Activated CD4-positive, CD25-positive, alpha-beta regulatory T cell treated with anti-CD3 and anti-CD28 coated beads, Interleukin-2, amount 50 U/mL, for 72 hours (primary cell): Measurements from ENCODE around the gene PCED1A.
"Not testable (repeated sequence)": the region's sequence is repeated elsewhere in the genome, so short reads cannot be mapped to it uniquely, and the experiment has no call there.

Experiments used
- DNase-seq: peaks from one replicate; pipeline ENCODE4 v3.0.0; 2021

The PCED1A gene

DNA sequence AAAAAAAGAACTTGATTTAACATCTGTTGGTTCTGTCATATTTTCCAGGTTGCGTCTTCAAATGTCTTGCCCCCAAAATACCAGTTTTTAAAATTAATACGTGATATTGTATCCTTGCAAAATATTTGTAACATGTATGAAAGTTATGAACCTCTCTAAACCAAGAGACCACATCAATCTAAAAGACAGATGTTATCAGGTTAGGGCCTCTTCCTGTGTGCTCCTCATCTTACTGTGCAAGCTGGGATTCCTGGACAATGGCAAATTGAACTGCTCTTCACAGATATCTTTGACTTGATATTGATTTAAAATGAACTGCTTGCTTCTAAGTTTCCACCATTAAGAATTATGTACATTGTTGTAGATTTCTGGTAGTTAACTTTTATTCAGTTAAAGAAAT is 14.7 kb downstream of the PCED1A start:
- DNase-seq: no peak

DNA sequence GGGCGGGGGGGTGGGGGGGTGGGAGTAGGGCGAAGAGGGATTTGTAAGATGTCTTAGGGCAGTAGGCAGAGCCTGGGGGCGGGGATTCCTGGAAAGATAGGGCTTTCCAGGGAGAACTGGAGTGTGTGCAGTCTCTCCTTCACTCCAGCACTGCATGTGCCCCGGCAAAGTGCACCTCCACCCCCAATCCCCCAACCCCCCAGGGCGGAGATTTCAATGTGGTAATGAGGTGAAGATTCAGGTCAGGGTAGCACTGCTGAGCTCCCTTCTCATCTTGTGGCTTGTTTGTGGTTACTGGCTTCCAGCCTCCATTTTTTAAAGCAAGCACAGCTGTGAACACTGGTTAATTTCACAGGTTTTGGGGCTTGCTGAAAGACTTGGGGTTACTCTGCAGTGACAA is 18.4 kb downstream of the PCED1A start:
- DNase-seq: no peak

DNA sequence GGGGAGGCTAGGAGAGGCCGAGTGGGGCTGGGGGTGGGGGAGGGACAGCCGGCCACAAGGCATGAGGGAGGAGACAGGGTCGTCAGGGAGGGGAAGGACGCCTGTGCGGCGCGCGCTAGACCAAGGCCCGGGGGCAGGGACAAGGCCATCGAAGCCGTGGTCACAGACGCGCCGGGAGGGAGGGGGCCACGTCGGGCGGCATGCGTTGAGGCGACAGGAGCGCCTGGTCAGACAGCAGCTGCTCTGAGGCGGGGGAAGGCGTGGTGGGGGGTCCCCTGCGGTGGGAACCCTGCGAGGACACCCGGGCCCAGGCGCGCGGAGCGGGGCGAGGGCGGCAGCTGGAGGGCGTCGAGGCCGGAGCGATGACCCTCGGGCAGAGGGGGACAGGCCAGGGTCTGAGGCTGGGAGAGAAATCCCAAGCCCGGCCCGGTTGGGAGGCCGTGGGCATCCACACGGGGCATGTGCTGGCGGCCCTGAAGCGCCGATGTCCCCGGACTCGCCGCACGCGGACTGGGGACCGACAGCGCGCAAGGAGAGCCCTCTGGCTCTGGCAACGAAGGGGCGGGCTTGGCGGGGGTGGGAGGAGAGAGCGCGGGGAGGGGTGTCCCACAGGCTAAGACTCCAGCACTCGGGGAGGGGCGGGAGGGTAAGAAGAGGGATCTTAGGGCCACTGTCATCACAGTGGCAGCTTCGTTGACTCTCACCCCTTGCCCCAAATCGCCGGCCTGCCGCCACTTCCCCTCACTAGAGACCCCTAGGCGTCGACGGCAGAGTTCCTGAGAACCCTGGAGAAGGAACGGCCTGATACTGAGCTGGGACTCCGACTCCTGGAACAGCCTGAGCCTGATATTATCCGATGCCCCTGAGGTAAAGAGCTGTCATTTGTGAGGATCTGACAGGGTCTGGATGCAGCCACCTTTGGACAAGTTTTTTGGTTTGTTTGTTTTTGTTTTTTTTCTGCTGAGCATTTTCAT is 19.3 kb downstream of the PCED1A start:
- DNase-seq: no peak

DNA sequence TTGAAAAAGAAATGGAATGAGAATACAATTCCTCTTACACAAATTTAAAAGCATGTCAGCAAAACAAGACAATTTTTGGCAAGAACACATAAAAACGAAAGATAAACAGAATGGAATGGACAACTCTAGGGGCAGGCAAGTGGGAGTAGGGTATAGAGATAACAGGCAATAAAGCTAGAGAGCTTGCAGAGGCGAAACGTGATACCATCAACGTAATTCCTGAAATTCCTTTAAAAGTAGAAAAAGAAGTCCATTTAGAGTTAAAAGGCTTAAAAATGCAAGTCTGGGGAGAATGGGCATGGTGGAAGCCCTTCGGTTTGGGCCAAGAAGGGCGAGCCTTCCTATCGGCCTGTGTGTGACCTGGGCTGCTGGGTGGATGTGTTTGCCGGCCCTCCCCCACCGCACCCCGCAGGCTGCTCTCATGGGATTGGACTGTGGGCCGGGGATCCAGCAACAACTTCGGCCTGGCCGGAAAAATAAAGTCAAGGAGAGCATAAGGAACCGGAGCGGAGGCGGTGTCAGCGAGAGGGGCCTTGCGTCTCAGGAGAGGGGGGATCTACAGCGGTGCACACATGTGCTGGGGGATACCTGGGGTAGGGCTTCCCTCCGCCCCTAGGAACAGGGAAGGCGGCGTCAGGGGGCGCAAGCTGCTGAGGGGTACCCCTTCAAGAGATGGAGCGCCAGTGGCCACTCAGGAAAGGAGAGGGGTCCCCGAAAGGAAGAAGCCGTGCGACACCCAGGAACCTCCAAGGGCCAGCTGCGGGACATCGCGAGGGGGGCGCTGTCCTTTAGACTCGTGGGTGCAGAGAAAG is 20.2 kb downstream of the PCED1A start:
- no peak for DNase-seq

DNA sequence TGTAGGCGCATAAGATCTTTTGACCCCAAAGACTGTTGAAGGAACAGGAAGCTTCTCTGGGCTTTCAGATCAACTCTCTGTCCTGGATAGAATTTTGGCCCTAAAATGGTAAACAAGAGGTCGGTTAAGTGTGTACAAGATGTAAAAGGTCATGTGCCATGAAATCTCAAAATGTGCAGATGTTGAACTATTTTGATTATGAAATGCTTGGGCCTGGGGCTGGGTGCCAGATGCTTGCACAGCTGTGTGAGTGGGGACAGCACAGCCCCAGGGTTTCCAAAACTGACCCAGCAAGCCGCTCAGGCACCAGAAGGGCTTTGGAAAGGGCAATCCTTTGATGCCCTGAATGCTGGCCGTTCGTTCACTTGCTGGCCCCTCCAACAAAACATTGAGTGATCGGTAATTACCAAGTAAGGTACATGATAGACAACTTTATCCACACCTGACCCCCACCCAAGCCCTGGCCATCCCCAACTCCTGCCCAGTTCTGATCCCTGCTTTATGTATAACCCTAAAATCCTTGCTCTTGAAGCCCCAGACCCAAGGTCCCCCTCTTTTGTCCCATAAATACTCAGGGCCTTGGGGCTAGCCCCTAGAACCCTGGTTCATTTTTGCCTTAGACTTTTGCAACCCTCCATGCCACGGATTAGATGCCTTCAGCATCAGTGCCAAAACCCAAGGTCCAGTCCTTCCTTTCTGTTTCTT is 22.4 kb downstream of the PCED1A start:
- no peak for DNase-seq

DNA sequence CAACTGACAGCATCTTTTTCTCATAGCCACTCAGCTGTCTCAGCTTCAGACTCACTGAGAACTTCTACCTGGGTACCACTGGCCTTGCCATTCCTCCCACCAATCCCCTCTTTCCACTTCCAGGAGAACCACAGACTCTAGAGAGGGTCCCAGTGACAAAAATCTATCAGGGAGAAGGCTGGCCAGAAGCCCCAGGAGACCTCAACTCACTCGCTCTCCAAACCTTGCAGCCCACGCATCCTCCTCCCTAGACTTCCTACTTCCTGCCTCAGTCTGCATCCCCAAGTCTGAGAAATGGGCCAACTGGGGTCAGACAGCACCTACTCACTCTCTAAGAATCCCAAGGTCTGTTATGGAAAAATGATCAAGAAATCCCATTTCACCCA is 23.1 kb downstream of the PCED1A start:
- peak; percentile 6 for DNase-seq

DNA sequence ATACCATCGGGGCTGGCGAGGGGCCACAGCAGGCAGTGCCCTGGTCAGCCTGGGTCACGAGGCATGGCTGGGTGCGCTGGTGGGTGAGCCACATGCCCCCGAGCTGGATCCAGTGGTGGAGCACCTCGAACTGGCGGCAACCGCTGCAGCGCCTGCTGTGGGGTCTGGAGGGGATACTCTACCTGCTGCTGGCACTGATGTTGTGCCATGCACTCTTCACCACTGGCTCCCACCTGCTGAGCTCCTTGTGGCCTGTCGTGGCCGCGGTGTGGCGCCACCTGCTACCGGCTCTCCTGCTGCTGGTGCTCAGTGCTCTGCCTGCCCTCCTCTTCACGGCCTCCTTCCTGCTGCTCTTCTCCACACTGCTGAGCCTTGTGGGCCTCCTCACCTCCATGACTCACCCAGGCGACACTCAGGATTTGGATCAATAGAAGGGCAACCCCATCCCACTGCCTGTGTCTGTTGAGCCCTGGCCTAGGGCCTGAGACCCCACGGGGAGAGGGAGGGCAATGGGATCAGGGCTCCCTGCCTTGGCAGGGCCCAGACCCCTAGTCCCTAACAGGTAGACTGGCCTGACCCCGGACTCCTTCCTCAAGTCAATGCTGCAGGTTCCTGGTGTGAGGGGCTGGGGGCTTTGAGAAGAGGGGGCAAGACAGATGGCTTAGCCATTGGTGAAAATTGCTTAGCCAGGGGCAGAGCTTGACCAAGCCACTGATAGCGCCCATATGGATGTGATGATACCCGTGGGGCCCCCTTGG is 23.7 kb downstream of the PCED1A start:
- DNase-seq: no peak

DNA sequence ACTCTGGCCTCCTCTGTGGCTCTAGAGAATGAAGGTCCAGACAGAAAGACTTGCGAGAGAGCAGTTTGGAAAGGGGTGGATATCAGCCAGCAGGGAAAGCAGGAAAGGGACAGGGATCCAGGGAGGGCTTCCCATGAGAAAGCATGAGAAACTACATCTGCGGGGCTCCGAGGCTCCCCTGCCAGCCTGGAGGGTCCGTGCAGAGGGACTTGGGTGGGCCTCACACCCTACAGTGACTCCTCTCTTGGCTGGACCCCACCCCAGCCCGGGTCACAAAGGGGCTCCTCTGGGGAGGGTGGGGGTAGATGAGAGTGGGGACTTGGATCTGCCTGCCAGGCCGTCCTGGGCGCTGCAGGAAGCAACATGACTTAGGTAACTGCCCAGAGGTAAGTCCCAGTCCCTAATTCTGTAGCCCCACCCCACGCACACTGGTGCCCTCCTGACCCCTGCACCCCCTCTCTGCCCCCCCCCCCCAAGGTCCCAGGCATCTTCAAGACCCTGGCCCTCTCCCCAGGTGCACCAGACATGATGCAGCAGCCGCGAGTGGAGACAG is 24.3 kb downstream of the PCED1A start, which contains the start of gene TMEM239:
TMEM239 (plus strand) TSS at position 335 of the 553 bp plus-strand sequence; CDS start at position 526, 191 bp downstream.
- no peak for DNase-seq

DNA sequence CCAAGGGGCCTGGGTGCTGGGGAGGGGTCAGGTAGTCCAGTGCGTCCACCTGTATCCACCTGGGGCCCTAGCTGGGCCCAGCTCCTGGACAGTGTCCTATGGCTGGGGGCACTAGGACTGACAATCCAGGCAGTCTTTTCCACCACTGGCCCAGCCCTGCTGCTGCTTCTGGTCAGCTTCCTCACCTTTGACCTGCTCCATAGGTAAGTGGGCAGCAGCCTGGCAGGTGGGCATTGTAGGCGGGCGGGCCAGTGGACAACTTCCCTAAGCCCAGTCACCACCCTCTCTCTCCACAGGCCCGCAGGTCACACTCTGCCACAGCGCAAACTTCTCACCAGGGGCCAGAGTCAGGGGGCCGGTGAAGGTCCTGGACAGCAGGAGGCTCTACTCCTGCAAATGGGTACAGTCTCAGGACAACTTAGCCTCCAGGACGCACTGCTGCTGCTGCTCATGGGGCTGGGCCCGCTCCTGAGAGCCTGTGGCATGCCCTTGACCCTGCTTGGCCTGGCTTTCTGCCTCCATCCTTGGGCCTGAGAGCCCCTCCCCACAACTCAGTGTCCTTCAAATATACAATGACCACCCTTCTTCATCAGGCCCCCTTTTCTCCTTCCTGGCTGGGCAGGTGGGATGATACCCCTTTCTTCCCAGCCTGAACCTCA is 25.1 kb downstream of the PCED1A start:
- DNase-seq: no peak

DNA sequence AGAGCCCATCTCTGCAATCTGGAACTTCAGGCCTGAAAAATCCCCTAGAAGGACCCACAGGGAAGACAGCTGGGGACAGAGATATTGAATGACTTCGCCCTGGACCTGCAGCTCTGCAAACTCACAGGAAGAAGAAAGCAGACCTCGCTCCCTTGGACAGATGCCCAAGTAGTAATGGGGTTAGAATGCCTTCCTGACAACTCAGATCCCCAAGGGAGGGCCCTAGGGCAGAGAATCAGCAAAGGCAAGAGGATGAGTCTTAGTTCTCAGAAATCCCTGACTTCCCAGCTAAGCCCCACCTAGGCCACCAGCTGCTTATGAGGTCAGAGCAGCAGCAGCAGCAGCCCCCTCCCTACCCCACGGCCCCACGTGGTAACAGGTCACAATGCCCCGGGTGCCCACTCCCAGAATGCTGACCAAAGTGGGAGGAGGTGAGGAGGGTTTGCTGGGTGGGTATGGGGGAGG is 25.8 kb downstream of the PCED1A start, which contains the start of gene C20orf141:
C20orf141 (plus strand) TSS at position 401 of the 465 bp plus-strand sequence. CDS start 198 bp downstream, outside the sequence.
- DNase-seq: no peak

DNA sequence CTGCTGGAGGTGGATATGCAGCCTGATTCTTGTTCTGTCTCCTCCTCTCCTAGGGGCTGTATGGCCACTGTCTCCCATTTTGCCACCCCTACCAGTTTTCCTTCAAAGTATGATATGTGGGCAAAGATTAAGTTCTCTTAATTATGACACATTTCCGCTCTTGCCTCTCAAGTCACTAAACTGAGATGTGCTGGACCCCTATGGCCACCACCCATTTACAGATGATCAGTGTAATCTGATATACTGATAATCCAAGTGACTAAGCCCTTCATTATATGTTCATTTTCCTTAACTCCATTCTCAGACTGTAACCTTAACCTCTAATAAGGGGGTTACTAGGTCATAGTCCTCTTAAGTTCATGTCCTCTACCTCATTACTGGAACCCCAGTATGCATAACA is 26.4 kb downstream of the PCED1A start:
- no peak for DNase-seq

DNA sequence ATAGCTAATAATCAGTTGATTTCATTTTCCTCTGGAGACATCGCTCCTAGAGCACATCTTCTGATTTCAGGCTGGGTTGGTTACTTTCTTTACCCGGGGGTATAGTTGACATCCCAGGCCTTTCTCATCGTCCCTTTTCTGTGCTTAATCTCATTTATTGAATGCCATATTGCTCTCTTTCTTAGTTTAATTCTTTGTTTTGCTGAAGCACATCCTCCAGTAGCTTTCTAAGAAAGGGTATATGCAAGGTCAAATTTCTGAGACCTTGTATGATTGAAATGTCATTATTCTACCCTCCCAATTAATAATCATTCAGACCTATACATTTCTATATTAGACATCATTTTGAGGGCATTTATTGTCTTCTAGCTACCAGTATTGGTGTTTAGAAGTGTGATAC is 28.3 kb downstream of the PCED1A start:
- DNase-seq: no peak

DNA sequence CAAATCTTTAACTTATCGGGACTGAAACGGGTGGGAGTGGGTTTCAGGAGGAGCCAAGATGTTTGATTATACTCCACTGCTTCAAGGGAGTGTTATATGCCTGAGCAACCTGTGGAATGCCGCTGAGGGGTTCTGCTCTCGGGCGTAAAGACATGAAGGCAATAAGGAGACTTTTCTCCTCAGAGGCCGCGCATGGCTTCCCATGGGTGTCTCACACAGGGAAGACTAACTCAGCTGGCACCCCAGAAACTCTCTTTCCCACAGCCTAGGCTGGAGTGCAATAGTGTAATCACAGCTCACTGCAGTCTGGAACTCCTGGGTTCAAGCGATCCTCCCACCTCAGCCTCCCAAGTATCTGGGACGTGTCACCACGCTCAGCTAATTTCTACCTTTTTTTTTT is 30.8 kb downstream of the PCED1A start:
- DNase-seq: no peak

DNA sequence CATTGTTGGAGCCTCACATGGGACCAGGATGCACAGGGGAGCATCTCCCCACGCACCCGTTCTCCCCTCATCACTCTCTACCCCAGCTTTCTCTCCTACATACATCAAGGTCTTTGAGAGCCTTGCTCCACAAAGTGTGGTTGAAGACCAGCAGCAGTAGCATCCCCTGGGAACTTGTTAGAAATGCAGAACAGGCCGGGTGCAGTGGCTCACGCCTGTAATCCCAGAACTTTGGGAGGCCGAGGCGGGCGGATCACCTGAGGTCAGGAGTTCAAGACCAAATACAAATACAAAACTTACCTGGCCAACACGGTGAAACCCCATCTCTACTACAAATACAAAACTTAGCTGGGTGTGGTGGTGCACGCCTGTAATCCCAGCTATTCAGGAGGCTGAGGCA is 32.5 kb downstream of the PCED1A start:
- DNase-seq: not testable (repeated sequence)

DNA sequence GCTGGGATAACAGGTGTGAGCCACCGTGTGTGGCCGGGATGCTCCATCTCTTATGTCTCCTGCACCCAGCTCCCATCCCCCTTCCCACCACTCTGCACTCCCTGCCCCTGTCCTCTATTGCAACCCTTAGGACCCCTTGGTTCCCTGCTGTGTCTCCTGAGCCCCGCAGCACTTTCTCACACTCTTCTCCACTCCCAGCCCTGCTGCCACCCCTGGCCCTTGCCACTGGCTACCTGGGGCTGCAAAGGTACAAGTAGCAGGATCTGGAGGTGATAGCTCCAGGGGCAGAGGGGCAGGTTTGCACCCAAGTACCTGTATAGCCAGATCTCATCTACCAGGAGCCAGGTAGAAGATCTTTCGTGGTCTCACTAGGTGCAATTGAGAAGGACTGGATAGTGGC is 33.4 kb downstream of the PCED1A start:
- DNase-seq: no peak

DNA sequence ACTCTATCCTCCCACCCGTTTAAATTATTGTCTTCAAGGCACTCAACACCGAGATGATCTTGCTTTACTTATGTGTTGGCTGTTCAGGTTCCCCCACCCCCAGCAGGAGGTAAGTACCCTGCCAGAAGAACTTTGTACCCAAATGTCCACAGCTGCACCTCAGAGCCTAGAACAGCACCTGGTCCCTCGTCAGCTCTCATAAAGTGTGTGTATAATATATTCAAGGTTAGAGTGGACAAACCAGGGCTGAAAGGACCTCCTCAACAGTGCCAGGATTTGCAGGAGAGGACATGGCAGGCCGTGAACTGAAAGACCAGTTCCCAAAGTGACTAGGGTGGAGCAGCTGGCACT is 34.1 kb downstream of the PCED1A start:
- no peak for DNase-seq

DNA sequence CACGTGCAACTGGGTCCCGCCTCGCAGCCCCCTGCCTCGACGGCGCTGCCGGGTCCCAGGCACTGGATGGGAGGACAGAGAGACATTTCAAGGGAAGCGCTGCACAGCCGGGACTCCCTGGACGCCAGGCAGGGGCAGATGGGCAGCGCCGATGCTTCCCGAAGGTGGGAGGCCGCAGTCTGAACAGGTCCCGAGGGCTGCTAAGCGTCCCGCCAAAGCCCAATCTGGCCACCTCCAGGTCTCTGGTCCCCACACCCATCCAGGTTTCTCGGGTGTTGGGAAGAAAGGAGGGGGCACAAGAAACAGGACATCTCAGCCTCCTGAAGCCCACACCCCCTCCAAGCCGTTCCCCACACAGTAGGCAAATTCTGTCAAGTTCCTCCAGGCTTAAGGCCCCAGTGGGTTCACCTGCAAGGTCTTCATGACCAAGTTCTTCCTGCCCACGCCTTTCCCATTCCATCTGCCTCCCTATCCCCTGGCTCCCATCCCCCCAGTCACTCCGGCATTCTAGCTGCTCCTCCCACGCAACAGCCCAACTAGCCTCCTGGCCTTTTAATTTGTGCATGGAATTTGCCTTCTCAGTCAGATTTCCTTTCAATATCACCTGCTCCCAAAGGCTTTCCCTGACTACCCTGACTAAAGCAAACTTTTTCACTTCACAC is 34.6 kb downstream of the PCED1A start:
- no peak for DNase-seq

DNA sequence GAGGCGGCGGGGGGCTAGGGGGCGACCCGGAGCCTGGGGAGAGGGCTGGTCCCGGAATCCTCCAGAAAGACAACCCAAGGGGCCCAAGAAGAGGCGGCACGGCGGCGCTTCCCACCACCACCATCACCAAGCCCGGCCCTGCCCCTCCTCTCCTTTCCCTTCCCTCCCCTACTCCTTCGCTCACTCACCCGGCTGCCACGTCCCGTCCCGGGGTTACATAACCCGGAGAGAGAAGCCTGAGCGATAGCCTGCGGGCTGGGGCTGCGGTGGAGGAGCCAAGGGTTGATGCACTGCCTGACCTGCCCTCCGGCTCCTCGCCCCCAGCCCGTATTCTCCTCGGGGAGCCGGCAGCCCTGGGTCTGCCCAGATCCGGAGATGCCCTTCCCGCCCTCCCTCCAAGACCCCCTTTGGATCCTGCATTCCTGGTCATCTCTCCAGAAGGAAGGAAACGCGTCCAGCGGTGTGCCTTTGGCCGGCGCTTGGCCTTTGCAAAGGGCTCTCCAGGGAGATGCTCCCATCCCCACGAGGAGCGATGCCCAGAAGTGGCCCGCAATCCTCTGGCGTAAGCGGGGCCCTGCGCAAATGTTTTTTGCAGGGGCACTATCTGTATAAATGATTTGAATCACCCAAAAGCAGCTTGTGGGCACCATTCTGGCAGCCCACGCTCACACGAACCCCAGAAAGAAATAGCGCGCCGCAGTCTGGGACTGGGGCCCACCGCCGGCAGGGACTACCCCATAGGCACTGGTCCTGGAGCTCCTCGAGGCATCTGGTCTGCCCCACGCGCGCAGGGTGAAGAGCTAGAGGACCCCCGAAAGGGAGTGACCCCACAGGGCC is 35.4 kb downstream of the PCED1A start:
- no peak for DNase-seq

DNA sequence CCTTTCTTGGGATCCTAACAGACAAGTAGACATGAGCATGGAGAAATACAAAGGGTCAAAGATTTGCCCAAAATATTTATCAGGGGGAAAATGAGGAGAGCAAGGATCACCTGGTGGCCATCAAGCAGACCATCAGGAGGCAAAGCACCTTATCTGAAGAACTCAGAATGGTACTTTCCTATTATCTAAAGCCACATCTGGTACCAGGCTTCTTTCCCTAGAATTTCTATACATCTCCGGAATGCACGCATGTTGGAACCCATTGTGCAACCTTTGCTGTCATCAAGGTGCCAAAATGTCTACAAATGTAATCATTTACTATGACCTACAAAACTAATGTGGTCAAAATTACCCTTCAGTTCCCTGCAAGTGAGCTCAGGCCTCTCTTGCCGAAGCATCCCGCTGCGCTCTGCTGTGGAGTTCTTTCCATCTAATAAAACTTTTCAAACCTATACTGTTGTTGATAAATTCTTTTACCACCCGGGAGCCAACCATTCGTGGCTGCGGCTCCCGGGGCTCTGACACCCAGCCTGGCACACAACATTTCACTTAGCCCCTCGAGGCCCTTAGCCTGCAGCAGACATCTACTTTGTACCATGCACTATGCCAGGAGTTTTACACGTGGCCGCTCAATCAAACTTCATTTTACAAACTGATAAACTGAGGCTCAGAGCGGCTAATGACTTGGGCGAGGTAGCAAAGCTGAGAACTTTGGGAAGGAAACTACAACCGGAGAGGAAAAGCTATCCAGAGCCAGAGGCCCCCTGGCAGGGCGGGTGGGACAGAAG is 36.2 kb downstream of the PCED1A start:
- no peak for DNase-seq
